ENCODE measurements around the gene MERTK.
A peak's percentile ranks its signal among the peaks of the same experiment; 100 is the strongest.
"Not testable (repeated sequence)": the region's sequence is repeated elsewhere in the genome, so short reads cannot be mapped to it uniquely, and the experiment has no call there.

Gene MERTK

GRCh38 chr2:111910609-111911277 lies 12.3 kb downstream of the MERTK start:
- ATAC-seq, result no peak

GRCh38 chr2:111911295-111911977 lies 13.0 kb downstream of the MERTK start:
- not testable (repeated sequence) for ATAC-seq

GRCh38 chr2:111912547-111912946 lies 14.1 kb downstream of the MERTK start:
- ATAC-seq, result no peak

GRCh38 chr2:111917106-111917505 lies 18.7 kb downstream of the MERTK start:
- ATAC-seq, result no peak

- ATAC-seq, result no peak
Measured at GRCh38 chr2:111918383-111918806, 20.0 kb downstream of the MERTK start.

GRCh38 chr2:111919365-111919764 lies 21.0 kb downstream of the MERTK start:
- ATAC-seq, result no peak

GRCh38 chr2:111919794-111920608 lies 21.6 kb downstream of the MERTK start:
- ATAC-seq, result no peak

- ATAC-seq, result no peak
Measured at GRCh38 chr2:111923276-111923804, 24.9 kb downstream of the MERTK start.

- no peak for ATAC-seq
Measured at GRCh38 chr2:111924617-111925107, 26.3 kb downstream of the MERTK start.

GRCh38 chr2:111927723-111928122 lies 29.3 kb downstream of the MERTK start:
- no peak for ATAC-seq

- peak in 1 of 2 donors; percentile 7 for ATAC-seq
Measured at GRCh38 chr2:111930409-111930808, 32.0 kb downstream of the MERTK start.

GRCh38 chr2:111930875-111931274 lies 32.5 kb downstream of the MERTK start:
- peak; percentile 53 to 75 for ATAC-seq

GRCh38 chr2:111932841-111933291 lies 34.5 kb downstream of the MERTK start:
- ATAC-seq, result no peak

- ATAC-seq, result not testable (repeated sequence)
Measured at GRCh38 chr2:111933900-111934299, 35.5 kb downstream of the MERTK start.

GRCh38 chr2:111936881-111937280 lies 38.5 kb downstream of the MERTK start:
- ATAC-seq, result no peak

GRCh38 chr2:111938392-111938791 lies 40.0 kb downstream of the MERTK start:
- ATAC-seq, result no peak

- ATAC-seq, result no peak
Measured at GRCh38 chr2:111940333-111941196, 42.2 kb downstream of the MERTK start.

- ATAC-seq, result no peak
Measured at GRCh38 chr2:111941531-111941930, 43.1 kb downstream of the MERTK start.

GRCh38 chr2:111944531-111945210 lies 46.3 kb downstream of the MERTK start:
- ATAC-seq, result no peak

GRCh38 chr2:111945444-111946293 lies 47.3 kb downstream of the MERTK start:
- ATAC-seq, result no peak

Measured in activated CD4-positive, CD25-positive, alpha-beta regulatory T cell treated with anti-CD3 and anti-CD28 coated beads, Interleukin-2, amount 50 U/mL, for 24 hours (primary cell).